GM18498 (cell line): ENCODE measurements around the gene COL19A1.

ENCODE experiments used
- ATAC-seq: cut with Tn5 transposase; IDR thresholded peaks from one replicate; pipeline ENCODE4 v1.9.1; 2021; ENCODE audit warnings: mild to moderate bottlenecking, moderate library complexity; ENCODE audit not compliant: unreplicated experiment

Gene COL19A1

GRCh38 chr6:70162972-70163371 lies 296.6 kb downstream of the COL19A1 start:
- no peak for ATAC-seq

GRCh38 chr6:70163795-70164194 lies 297.4 kb downstream of the COL19A1 start:
- ATAC-seq: no peak

GRCh38 chr6:70164556-70164955 lies 298.2 kb downstream of the COL19A1 start:
- ATAC-seq: no peak

GRCh38 chr6:70166088-70166958 lies 300.0 kb downstream of the COL19A1 start:
- no peak for ATAC-seq

GRCh38 chr6:70168681-70169377 lies 302.5 kb downstream of the COL19A1 start:
- ATAC-seq: no peak

GRCh38 chr6:70171236-70171635 lies 304.9 kb downstream of the COL19A1 start:
- no peak for ATAC-seq

GRCh38 chr6:70172252-70172651 lies 305.9 kb downstream of the COL19A1 start:
- ATAC-seq: no peak

- ATAC-seq: no peak
These were observed 309.4 kb downstream of the COL19A1 start for GRCh38 chr6:70175770-70176169.

- no peak for ATAC-seq
These were observed 310.6 kb downstream of the COL19A1 start for GRCh38 chr6:70176842-70177550.

GRCh38 chr6:70180183-70180900 lies 314.0 kb downstream of the COL19A1 start:
- no peak for ATAC-seq

- peak; percentile 40 for ATAC-seq
These were observed 314.7 kb downstream of the COL19A1 start for GRCh38 chr6:70180901-70181599.

GRCh38 chr6:70183538-70183937 lies 317.2 kb downstream of the COL19A1 start:
- no peak for ATAC-seq

GRCh38 chr6:70184723-70185122 lies 318.4 kb downstream of the COL19A1 start:
- ATAC-seq: no peak

- no peak for ATAC-seq
These were observed 320.1 kb downstream of the COL19A1 start for GRCh38 chr6:70186461-70186860.

- no peak for ATAC-seq
These were observed 321.8 kb downstream of the COL19A1 start for GRCh38 chr6:70188202-70188601.

GRCh38 chr6:70194421-70194820 lies 328.1 kb downstream of the COL19A1 start:
- no peak for ATAC-seq

GRCh38 chr6:70196531-70196930 lies 330.2 kb downstream of the COL19A1 start:
- no peak for ATAC-seq

- ATAC-seq: no peak
These were observed 332.4 kb downstream of the COL19A1 start for GRCh38 chr6:70198785-70199184.

GRCh38 chr6:70208235-70208790 lies 342.0 kb downstream of the COL19A1 start:
- ATAC-seq: no peak

- ATAC-seq: no peak
These were observed 344.1 kb downstream of the COL19A1 start for GRCh38 chr6:70210462-70210861.
